Measurements from ENCODE around the gene SV2C.

The SV2C gene

DNA sequence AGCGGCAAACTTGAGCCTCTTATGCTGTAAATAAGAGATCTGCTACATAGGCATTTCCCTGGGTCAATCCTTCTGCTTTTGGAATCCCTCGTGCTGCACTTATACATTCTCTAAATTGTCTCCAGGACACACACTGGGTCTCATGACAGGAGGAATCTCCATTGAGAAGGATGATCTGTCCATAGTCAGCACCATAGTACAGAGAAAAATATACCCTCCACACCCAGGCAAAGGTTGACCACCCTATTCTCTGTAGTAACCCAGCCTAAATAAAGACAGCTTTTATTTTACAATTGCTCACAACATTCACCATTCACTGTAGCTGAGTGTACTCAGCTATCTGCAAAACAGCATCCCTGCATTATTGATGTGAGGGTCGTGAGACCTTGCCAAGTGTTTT, 111.2 kb downstream of the SV2C start:
- no peak overlapping the region for H3K4me3 ChIP-seq (replicated peaks in 1 of 2; ENCODE audit: low read depth in 2 of 2, low read length in 2 of 2)
- TF ChIP-seq, protein P1, sequence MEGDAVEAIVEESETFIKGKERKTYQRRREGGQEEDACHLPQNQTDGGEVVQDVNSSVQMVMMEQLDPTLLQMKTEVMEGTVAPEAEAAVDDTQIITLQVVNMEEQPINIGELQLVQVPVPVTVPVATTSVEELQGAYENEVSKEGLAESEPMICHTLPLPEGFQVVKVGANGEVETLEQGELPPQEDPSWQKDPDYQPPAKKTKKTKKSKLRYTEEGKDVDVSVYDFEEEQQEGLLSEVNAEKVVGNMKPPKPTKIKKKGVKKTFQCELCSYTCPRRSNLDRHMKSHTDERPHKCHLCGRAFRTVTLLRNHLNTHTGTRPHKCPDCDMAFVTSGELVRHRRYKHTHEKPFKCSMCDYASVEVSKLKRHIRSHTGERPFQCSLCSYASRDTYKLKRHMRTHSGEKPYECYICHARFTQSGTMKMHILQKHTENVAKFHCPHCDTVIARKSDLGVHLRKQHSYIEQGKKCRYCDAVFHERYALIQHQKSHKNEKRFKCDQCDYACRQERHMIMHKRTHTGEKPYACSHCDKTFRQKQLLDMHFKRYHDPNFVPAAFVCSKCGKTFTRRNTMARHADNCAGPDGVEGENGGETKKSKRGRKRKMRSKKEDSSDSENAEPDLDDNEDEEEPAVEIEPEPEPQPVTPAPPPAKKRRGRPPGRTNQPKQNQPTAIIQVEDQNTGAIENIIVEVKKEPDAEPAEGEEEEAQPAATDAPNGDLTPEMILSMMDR (IDR thresholded peaks at IDR 0.05; ENCODE audit: low read depth, low read length), result no peak
- no peak for DNase-seq (ENCODE audit: low read depth in 2 of 2)

- DNase-seq (ENCODE audit: low read depth in 2 of 2), result no peak
- H3K4me3 ChIP-seq (replicated peaks in 1 of 2; ENCODE audit: low read depth in 2 of 2, low read length in 2 of 2), result no peak overlapping the region
- TF ChIP-seq, protein P1 (IDR thresholded peaks at IDR 0.05; ENCODE audit: low read depth, low read length), result no peak
Measured at GRCh38 chr5:76196457-76196856, 113.3 kb downstream of the SV2C start.

GRCh38 chr5:76196886-76197489, 113.8 kb downstream of the SV2C start:
- DNase-seq (ENCODE audit: low read depth in 2 of 2), result no peak
- TF ChIP-seq, protein P1 (IDR thresholded peaks at IDR 0.05; ENCODE audit: low read depth, low read length), result no peak
- H3K4me3 ChIP-seq (replicated peaks in 1 of 2; ENCODE audit: low read depth in 2 of 2, low read length in 2 of 2), result no peak overlapping the region

DNA sequence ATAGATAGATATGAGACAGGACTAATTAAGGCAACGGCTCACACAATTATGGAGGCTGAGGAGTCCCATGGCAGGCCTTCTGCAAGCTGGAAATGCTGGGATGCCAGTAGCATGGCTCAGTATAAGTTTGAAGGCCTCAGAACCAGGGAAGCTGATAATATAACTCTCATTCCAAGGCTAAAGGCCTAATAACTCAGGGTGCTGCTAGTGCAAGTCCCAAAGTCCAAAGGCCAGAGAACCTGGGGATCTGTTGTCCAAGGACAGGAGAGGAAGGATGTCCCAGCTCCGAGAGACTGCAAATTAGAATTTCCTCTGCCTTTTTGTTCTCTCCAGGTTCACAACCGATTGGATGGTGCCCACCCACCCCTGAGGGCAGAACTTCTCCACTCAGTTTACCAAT, 114.5 kb downstream of the SV2C start:
- TF ChIP-seq, protein P1 (IDR thresholded peaks at IDR 0.05; ENCODE audit: low read depth, low read length), result no peak
- no peak for DNase-seq (ENCODE audit: low read depth in 2 of 2)

DNA sequence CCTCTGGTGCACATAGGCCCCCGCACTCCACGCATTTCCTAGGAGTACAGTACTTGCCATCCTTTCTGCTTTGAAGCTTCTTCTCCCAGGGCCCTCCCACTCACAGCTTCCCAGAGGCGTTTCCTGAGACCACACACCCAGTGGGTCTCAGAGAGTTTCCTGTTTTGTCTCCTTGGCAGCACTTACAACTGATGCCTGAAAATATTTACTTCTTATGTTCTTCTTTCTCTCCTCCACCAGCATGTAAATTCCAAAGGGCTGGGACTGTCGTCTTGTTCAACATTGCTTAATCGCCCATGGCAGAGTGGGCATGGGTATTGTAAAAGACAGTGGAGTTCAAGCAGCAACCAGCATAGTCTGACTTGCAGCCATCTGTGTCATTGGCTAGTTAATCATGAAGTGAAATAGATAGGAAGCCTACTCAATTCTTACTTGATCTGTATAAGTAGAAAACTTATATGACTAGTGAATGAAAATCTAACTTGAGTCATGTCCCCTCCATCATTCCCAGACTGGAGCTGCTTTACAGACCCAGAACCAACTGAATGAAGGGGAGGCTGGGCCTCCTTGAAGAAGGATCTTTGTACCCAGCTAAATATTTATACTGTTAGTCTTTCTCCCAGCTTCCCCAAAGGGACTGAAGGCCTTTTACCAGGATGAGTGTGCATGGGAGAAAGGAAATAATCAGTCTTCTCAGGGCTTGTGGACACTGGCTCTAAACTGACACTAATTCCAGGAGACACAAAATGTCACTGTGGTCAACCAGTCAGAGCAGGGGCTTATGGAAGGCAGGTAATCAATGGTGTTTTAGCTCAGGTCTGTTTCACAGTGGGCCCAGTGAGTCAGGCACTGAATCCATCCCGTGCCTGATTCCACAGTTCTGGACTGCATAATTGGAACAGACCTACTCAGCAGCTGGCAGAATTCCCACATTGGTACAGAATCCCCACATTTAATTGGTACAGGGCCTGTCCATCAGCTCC, 116.4 kb downstream of the SV2C start:
- H3K4me3 ChIP-seq (replicated peaks in 1 of 2; ENCODE audit: low read depth in 2 of 2, low read length in 2 of 2), result no peak overlapping the region
- DNase-seq (ENCODE audit: low read depth in 2 of 2), result no peak
- TF ChIP-seq, protein P1 (IDR thresholded peaks at IDR 0.05; ENCODE audit: low read depth, low read length), result no peak

More for the DNA sequence above, 114.5 kb downstream of the SV2C start:
- no peak overlapping the region for H3K4me3 ChIP-seq (replicated peaks in 1 of 2; ENCODE audit: low read depth in 2 of 2, low read length in 2 of 2)

GRCh38 chr5:76202182-76202581, 119.0 kb downstream of the SV2C start:
- no peak for DNase-seq (ENCODE audit: low read depth in 2 of 2)
- H3K4me3 ChIP-seq (replicated peaks in 1 of 2; ENCODE audit: low read depth in 2 of 2, low read length in 2 of 2), result no peak overlapping the region
- TF ChIP-seq, protein P1 (IDR thresholded peaks at IDR 0.05; ENCODE audit: low read depth, low read length), result no peak

All from cardiac fibroblast (primary cell).